ENCODE data around the gene GTPBP6.

GTPBP6 gene, protein sequence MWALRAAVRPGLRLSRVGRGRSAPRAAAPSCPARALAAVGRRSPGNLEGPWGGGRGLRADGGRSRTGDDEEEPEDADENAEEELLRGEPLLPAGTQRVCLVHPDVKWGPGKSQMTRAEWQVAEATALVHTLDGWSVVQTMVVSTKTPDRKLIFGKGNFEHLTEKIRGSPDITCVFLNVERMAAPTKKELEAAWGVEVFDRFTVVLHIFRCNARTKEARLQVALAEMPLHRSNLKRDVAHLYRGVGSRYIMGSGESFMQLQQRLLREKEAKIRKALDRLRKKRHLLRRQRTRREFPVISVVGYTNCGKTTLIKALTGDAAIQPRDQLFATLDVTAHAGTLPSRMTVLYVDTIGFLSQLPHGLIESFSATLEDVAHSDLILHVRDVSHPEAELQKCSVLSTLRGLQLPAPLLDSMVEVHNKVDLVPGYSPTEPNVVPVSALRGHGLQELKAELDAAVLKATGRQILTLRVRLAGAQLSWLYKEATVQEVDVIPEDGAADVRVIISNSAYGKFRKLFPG

GRCh38 chrX:318739-319578 lies at the start of gene GTPBP6:
Gene GTPBP6 (minus strand): TSS chrX:318796. CDS start chrX:318787, 9 bp downstream.
- peak; percentile 97 to 98 (median 97) for DNase-seq (ENCODE audit: low read depth in 2 of 3, low spot score in 1 of 3)

GRCh38 chrX:367866-368265 lies 49.3 kb upstream of the GTPBP6 start:
- DNase-seq (ENCODE audit: low read depth in 2 of 3, low spot score in 1 of 3), result no peak

DNA sequence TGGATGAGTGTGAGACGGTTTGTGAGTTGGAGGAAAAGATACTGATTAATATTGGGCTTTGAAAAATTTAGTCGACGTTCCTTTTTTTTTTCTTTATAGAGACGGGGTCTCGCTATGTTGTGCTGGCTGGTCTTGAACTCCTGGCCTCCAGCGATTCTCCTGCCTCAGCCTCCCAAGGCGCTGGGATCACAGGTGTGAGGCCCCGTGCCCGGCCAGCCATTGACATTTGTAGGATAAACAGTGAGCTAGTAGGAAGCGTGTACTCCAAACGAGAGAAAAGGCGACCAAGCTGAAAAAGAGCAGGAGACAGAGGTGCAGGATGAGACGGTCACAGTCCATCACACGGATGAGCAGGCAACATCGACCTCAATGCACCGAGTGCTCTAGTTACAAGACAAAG lies 48.8 kb upstream of the GTPBP6 start:
- DNase-seq (ENCODE audit: low read depth in 2 of 3, low spot score in 1 of 3), result no peak

- DNase-seq (ENCODE audit: low read depth in 2 of 3, low spot score in 1 of 3), result no peak
These were observed 45.2 kb upstream of the GTPBP6 start for GRCh38 chrX:363621-364375.

DNA sequence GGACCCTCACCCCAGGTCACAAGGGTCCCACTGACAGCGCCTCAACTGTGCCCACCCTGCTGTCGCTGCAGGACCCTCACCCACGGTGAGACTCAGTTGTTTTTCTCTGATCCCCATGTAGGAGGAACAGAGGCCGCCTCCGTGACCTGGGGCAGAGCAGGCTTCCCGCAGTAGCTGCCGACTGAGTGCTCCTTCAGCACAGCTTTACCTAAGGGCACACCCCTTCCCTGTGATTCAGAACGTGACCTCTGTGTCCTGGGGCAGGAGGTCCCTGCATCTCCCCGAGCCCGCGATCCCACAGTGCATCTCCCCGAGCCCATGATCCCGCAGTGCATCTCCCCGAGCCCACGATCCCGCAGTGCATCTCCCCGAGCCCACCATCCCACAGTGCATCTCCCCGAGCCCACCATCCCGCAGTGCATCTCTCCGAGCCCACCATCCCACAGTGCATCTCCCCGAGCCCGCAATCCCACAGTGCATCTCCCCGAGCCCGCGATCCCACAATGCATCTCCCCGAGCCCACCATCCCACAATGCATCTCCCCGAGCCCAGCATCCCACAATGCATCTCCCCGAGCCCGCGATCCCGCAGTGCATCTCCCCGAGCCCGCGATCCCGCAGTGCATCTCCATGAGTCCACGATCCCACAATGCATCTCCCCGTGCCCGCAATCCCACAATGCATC lies 44.5 kb upstream of the GTPBP6 start:
- DNase-seq (ENCODE audit: low read depth in 2 of 3, low spot score in 1 of 3), result no peak

GRCh38 chrX:362351-362750 lies 43.8 kb upstream of the GTPBP6 start:
- no peak for DNase-seq (ENCODE audit: low read depth in 2 of 3, low spot score in 1 of 3)

GRCh38 chrX:361231-362145 lies 42.9 kb upstream of the GTPBP6 start:
- no peak for DNase-seq (ENCODE audit: low read depth in 2 of 3, low spot score in 1 of 3)

GRCh38 chrX:360496-361150 lies 42.0 kb upstream of the GTPBP6 start:
- no peak for DNase-seq (ENCODE audit: low read depth in 2 of 3, low spot score in 1 of 3)

DNA sequence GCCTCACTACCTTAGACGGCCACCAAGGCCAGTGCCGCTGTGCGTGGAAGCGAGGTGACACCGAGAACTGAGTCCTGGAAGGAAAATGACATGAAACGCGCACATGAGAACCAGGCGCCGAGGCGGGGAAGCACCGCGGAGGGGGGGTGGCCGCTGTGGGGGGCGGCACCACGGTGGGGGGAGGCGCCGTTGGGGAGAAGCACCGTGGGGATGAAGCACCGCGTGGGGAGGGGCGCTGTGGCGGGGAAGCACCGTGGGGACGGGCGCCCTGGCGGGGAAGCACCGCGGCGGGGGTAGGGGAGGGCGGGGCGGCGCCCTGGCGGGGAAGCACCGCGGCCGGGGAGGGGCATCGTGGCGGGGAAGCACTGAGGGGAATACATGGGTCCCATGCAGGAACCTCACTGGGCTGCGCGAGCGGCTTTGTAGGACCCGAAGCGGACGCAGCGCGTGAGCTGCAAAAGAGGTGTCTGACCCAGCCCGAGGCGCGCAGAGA lies 40.1 kb upstream of the GTPBP6 start:
- no peak for DNase-seq (ENCODE audit: low read depth in 2 of 3, low spot score in 1 of 3)

DNA sequence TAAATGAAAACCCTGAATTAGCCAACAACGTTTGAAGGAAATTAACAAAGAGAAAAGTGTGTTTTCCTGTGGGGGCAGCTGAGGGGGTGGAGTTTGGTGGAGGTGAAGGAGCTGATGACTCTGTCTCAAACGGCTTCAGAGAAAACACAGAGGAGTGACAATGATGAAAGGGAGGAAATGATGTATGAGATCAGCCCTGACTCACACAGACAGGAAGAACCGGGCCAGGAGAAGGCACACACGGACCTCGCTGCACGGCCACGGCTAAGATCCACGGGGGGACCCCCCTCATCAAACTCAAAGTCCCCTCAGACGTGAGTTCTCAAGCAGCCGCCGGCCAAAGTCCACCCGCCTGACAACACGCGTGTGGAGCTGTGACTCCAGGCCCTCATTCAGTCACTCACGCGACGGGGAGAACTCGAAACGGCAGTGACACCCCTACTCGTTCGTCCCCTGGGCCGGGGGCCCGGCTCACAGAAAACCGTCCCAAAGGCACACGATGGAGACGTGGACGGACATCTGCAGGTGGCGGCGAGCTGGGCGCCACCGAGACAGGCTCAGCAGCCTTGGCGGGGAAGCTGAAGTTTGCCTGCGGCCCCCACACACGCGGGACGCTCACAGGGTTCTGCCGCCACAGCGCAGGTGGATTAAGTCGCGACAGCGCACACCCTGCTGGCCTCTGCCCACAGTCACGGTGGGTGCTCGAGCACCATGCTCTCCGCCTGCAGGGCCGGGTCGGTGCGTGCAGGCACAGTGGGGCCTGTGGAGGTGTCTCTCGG lies 39.3 kb upstream of the GTPBP6 start:
- DNase-seq (ENCODE audit: low read depth in 2 of 3, low spot score in 1 of 3), result peak in 1 of 3 donors; percentile 26

DNA sequence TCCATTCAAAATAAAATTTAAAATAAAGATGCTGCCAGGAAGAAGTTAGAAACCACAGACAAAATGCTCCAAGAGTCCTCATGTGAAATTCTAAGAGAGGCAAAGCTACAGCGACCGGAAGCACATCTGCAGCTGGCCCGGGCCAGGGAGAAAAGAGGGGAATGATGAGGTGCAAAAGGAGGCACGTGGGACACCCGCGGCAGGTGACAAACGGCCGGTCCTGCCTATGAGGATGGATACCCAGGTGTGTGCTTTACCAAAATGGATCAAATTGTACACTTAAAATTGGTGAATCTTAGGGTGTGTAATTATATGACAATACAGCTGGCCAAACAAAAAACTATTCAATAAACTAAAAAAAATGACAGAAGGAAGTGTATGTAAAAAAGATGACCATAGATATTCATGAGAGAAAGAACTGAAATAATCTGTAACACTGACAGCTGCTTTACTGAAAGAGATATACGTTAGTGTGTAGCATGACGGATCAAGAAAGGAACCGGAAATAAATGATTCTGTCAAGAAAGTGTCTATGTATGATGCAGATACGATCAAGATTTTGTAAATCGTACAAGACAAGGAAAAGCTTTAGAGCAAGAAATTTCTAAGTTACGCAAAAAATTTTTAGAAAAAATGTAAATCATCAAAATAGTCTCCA lies 38.6 kb upstream of the GTPBP6 start:
- no peak for DNase-seq (ENCODE audit: low read depth in 2 of 3, low spot score in 1 of 3)

DNA sequence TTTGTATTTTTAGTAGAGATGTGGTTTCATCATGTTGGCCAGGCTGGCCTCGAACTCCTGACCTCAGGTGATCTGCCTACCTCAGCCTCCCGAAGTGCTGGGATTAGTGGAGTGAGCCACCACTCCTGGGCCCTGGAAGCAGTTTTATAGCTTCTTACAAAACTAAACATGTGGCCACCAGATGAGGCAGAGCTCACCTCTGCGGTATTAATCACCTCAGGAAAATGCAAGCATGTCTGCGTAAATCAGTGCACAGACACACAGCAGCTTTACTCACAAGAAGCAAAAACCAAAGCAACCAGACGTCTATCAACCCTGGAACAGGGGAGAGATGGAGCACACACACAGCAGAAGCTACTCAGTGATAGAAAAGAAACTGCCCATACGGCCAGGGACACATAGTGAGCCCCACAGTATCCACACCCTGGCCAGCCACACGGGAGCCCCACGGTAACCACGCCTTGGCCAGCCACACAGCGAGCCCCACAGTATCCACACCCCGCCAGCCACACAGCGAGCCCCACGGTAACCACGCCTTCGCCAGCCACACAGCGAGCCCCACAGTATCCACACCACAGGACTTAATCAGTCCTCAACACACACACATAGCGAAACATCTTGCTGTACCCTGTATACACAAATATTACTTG lies 37.9 kb upstream of the GTPBP6 start:
- no peak for DNase-seq (ENCODE audit: low read depth in 2 of 3, low spot score in 1 of 3)

DNA sequence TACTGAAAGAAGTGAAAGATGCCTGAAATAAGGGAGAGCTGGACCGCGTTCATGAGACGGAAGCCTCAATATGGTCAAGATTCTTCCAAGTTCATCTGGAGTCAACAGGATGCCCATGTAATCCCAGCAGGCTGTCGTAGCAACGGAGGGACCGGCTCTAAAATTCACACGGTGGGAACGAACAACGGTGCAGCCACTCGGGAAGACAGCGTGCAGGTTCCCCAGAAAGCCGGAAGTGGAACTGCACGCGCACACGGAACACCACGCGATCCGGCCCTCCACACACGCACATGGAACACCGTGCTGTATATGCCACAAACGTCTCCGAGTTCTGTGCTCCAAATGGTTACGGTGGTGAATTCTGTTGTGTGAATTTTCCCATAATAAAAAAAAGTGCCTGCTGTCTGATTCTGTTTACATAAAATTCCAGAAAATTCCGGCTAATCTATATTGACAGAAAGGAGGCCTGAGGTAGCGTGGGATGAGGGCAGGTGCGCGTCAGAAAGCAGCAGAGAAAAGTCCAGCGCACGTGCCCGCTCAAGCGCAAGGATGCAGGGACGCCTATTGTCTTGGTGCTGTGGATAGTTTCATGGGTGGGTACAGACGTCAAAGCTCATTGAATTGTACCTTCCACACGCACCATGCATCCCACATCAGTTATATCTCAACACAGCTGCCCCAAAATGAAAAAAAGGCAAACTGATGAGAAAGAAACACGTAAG lies 36.9 kb upstream of the GTPBP6 start:
- no peak for DNase-seq (ENCODE audit: low read depth in 2 of 3, low spot score in 1 of 3)

DNA sequence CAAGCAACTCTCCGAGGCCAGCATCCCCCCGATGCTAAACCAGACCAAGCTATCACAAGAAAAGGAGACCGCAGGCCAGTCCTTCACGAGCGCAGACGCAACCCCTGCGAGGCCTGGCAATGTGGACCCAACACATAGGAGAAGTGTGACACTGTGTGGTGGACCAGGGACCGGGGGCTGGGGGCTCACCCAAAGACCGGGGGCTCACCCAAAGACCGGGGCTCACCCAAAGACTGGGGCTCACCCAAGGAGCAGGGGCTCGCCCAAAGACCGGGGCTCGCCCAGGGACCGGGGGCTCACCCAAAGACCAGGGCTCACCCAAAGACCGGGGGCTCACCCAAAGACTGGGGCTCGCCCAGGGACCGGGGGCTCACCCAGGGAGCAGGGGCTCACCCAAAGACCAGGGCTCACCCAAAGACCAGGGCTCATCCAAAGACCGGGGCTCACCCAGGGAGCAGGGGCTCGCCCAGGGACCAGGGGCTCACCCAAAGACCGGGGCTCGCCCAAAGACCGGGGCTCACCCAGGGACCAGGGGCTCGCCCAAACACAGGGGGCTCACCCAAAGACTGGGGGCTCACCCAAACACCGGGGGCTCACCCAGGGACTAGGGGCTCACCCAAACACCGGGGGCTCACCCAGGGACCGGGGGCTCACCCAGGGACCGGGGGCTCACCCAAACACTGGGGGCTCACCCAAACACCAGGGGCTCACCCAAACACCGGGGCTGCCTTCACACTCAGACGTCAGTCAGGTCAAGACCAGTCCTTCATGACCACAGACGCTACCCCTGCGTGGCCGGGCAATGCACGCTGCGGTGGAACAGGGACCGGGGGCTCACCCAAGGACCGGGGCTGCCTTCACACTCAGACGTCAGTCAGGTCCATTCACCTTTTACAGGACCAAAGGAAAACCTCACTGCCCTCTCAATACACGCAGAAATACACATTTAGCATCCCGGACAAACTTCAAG lies 35.3 kb upstream of the GTPBP6 start:
- no peak for DNase-seq (ENCODE audit: low read depth in 2 of 3, low spot score in 1 of 3)

DNA sequence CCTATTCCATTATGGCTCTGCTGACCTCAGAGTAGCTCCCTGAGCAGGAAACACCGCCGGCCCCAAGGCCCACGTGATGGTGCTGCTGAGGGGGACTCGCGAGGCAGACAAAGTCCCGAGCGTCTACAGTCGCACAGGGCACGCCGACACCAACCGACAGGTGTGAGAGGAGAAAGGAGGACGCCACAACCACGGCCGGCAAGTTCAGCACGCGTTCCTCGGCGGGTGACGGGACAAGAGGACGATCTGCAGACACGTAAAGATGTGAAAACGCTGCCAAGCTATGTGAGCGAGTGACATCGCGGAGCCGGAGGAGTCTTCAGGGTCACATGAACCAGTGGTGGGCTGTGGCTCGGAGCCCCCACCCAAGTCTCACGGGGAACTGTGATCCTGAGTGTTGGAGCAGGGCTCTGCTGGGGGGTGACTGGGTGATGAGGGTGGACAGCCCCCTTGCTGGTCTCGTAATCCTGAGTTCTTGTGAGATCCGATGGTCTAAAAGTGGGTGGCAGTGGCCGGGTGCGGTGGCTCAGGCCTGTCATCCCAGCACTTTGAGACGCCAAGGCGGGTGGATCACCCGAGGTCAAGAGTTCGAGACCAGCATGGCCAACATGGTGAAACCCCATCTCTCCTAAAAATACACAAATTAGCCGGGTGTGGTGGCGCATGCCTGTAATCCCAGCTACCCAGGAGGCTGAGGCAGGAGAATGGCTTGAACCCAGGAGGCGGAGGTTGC lies 34.2 kb upstream of the GTPBP6 start:
- no peak for DNase-seq (ENCODE audit: low read depth in 2 of 3, low spot score in 1 of 3)

Measured in stimulated activated CD4-positive, alpha-beta T cell treated with anti-CD3 and anti-CD28 coated beads, Interleukin-12 subunit alpha, Interleukin-12 subunit beta, amount 100 ng/mL, for 48 hours (primary cell).